NCI-H2029 (cell line): ENCODE measurements around the gene CSAG1.
A peak's percentile ranks its signal among the peaks of the same experiment; 100 is the strongest.
"Not testable (repeated sequence)": the region's sequence is repeated elsewhere in the genome, so short reads cannot be mapped to it uniquely, and the experiment has no call there.

Source experiments
- DNase-seq: peaks from one replicate; lab custom pipeline; 2025; lab: John Stamatoyannopoulos, UW

CSAG1 gene, protein sequence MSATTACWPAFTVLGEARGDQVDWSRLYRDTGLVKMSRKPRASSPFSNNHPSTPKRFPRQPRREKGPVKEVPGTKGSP

DNA sequence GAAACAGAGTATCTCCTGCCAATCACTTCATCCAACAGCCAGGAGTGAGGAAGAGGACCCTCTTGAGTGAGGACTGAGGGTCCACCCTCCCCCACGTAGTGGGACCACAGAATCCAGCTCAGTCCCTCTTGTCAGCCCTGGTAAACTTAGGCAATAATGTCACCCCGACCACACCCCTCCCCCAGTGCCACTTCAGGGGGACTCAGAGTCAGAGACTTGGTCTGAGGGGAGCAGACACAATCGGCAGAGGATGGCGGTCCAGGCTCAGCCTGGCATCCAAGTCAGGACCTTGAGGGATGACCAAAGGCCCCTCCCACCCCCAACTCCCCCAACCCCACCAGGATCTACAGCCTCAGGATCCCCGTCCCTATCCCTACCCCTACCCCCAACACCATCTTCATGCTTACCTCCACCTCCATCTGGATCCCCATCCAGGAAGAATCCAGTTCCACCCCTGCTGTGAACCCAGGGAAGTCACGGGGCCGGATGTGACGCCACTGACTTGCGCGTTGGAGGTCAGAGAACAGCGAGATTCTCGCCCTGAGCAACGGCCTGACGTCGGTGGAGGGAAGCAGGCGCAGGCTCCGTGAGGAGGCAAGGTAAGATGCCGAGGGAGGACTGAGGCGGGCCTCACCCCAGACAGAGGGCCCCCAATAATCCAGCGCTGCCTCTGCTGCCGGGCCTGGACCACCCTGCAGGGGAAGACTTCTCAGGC lies at the start of gene CSAG1, which contains the start of gene MAGEA12:
Gene CSAG1, minus strand, starts transcription at position 461 of the 715 bp plus-strand sequence. CDS start 1,261 bp downstream, outside the sequence.
Gene MAGEA12, plus strand, starts transcription at position 497 of the 715 bp plus-strand sequence. CDS start 2,405 bp downstream, outside the sequence.
- peak; percentile 73 for DNase-seq

DNA sequence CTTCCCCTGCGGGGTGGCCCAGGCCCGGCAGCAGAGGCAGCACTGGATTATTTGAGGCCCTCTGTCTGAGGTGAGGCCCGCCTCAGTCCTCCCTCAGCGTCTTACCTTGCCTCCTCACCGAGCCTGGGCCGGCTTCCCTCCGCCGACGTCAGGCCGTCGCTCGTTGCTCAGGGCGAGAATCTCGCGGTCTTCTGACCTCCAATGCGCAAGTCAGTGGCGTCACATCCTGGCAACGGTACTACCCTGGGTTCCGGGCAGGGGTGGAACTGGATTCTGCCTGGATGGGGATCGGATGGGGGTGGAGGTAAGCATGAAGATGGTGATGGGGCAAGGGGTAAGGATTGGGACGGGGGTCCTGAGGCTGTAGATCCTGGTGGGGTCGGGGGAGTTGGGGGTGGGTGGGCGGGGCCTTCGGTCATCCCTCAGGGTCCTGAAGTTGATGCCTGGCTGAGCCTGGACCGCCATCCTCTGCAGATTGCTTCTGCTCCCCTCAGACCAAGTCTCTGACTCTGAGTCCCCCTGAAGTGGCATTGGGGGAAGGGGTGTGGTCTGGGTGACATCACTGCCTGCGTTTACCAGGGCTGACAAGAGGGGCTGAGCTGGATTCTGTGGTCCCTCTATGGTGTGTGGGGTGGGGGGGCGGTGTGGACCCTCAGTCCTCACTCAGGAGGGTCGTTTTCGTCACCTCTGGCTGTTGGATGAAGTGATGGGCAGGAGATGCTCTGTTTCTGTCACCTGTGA lies 36.2 kb upstream of the CSAG1 start, which contains the start of gene MAGEA6:
Gene MAGEA6, minus strand, starts transcription at position 141 of the 741 bp plus-strand sequence. CDS start 2,039 bp downstream, outside the sequence.
- DNase-seq, result not testable (repeated sequence)

DNA sequence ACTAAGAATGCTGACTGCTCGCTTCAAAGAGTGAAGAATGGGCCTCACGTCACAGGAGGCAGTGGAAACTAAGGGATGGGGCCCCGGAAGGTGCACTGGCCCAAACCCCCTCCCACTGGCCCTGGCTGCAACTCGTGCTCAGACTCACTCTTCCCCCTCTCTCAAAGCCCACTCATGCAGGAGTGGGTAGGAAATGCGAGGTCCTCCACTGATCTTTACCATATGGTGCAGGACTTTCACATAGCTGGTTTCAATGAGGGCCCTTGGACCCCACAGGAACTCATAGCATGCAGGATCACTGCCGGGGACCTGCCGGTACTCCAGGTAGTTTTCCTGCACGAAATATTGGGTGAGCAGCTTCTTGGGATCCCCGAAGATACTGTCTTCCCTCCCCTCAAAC lies 33.0 kb upstream of the CSAG1 start:
- not testable (repeated sequence) for DNase-seq

DNA sequence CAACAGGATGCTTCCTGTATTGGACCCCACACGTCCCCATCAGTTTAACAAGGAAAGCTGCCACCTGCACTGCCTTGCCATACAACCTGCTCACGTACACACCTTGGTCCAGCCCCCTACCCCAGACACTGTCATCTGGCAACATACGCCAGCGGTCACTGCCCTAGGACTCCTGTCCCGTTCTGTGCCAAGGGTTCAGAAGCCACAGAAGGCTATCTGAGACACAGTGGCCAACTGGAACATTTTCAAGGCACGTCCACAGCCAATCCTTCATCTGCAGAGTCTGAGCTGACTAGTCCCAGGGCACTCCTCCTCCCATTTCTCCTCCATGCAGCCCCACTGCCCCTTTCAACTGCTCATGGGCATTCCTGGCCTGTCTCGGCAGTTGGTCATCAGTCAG lies 28.1 kb upstream of the CSAG1 start:
- not testable (repeated sequence) for DNase-seq

DNA sequence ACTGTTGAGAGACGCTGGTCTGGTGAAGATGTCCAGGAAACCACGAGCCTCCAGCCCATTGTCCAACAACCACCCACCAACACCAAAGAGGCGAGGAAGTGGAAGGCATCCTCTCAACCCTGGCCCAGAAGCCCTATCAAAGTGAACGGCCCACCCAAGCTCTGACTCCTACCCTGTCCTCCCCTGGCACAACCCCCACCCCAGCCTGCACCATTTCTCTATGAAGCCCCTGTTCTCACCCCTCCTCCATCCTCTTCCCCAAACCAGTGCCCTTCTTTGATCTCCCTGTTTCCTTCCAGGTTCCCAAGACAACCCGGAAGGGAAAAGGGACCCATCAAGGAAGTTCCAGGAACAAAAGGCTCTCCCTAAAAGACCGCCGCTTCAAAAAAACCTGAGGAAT lies 26.0 kb upstream of the CSAG1 start:
- DNase-seq, result not testable (repeated sequence)

DNA sequence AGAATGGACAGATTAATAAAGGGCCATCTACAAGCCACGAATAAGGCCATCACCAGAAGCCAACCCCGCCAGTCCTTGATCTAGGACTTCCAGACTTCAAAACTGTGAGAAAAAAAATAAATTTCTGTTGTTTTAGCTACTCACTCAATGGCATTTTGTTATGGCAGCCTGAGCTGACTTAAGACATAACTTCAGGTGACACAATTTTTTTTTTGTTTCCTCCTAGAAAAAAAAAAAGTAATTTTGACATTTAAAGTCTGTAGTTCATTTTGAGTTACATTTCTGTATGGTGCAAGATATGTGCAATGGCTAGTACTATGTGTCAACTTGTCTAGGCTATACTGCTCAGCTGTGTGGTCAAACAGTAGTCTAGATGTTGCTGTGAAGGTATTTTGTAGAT lies 25.4 kb upstream of the CSAG1 start, which contains the start of gene CSAG3:
Gene CSAG3, plus strand, starts transcription at position 301 of the 400 bp plus-strand sequence.
- not testable (repeated sequence) for DNase-seq

DNA sequence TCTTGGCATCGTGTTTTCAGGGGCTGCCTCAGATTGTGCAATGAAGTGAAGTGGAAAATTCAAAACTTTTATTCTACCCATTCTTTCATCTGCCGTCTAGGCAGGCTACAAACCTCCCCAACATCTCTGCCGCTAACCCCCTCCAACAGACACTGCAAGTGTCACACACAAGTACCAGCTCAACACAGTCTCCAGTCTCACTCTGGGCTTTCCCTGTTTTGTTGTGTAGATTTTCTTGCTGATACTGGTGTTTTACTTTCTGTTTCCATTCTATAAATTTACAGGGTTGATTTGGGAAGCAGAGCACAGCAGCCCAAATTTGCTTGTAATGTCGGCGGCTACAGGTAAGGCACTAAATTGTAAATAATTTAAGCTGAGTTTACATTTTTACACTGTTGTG lies 21.4 kb upstream of the CSAG1 start:
- DNase-seq, result not testable (repeated sequence)

DNA sequence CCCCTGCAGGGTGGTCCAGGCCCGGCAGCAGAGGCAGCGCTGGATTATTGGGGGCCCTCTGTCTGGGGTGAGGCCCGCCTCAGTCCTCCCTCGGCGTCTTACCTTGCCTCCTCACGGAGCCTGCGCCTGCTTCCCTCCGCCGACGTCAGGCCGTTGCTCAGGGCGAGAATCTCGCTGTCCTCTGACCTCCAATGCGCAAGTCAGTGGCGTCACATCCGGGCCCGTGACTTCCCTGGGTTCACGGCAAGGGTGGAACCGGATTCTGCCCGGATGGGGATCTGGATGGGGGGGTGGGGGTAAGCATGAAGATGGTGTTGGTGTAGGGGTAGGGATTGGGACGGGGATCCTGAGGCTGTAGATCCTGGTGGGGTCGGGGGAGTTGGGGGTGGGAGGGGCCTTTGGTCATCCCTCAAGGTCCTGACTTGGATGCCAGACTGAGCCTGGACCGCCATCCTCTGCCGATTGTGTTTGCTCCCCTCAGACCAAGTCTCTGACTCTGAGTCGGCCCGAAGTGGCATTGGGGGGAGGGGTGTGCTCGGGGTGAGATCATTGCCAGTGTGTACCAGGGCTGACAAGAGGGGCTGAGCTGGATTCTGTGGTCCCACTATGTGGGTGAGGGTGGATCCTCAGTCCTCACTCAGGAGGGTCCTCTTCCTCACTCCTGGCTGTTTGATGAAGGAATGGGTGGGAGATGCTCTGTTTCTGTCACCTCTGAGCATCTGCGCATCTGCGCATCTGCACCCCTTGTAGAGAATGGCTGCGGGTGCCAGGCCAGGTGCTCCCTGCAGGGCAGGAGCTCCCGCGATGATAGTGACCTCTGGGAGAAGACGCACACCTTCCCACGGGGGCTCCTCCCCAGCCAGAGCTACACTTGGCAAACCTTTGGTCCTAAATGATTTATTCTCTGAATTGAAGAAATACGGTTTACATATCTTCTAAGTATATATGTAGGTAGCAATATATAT lies 20.4 kb upstream of the CSAG1 start, which contains the start of gene MAGEA2:
Gene MAGEA2, minus strand, starts transcription at position 157 of the 965 bp plus-strand sequence. CDS start 2,479 bp downstream, outside the sequence.
- not testable (repeated sequence) for DNase-seq

DNA sequence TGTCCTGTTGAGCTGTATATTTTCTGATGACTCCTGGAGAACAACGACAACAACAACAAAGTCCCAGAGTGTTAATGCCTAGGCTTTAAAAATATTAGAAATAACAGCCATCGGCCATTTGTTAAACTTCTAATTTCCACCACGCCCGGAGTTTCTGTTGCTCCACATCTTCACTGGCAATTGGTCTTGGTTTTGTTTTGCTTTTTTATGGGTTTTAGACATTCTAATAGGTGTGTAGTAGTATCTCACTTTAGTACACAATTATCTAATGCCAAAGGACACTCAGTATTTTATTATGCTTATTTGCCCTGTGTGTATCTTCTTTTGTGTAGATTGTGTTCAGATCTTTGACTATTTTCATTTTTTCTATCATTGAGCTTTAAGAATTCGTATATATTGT lies 5.0 kb upstream of the CSAG1 start:
- DNase-seq, result no peak

DNA sequence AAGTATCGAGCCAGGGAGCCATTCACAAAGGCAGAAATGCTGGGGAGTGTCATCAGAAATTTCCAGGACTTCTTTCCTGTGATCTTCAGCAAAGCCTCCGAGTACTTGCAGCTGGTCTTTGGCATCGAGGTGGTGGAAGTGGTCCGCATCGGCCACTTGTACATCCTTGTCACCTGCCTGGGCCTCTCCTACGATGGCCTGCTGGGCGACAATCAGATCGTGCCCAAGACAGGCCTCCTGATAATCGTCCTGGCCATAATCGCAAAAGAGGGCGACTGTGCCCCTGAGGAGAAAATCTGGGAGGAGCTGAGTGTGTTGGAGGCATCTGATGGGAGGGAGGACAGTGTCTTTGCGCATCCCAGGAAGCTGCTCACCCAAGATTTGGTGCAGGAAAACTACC lies 3.0 kb upstream of the CSAG1 start:
- DNase-seq, result not testable (repeated sequence)

DNA sequence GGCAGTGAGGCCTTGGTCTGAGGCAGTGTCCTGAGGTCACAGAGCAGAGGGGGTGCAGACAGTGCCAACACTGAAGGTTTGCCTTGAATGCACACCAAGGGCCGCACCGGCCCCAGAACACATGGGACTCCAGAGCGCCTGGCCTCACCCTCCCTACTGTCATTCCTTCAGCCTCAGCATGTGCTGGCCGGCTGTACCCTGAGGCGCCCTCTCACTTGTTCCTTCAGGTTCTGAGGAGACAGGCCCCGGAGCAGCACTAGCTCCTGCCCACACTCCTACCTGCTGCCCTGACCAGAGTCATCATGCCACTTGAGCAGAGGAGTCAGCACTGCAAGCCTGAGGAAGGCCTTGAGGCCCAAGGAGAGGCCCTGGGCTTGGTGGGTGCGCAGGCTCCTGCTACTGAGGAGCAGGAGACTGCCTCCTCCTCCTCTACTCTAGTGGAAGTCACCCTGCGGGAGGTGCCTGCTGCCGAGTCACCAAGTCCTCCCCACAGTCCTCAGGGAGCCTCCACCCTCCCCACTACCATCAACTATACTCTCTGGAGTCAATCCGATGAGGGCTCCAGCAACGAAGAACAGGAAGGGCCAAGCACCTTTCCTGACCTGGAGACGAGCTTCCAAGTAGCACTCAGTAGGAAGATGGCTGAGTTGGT lies 2.5 kb upstream of the CSAG1 start:
- no peak for DNase-seq

DNA sequence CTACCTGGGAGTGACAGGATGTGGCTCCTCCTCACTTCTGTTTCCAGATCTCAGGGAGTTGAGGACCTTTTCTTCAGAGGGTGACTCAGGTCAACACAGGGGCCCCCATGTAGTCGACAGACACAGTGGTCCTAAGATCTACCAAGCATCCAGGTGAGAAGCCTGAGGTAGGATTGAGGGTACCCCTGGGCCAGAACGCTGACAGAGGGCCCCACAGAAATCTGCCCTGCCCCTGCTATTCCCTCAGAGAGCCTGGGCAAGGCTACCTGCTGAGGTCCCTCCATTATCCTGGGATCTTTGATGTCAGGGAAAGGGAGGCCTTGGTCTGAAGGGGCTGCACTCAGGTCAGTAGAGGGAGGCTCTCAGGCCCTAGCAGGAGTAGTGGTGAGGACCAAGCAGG lies 1.6 kb upstream of the CSAG1 start:
- no peak for DNase-seq

DNA sequence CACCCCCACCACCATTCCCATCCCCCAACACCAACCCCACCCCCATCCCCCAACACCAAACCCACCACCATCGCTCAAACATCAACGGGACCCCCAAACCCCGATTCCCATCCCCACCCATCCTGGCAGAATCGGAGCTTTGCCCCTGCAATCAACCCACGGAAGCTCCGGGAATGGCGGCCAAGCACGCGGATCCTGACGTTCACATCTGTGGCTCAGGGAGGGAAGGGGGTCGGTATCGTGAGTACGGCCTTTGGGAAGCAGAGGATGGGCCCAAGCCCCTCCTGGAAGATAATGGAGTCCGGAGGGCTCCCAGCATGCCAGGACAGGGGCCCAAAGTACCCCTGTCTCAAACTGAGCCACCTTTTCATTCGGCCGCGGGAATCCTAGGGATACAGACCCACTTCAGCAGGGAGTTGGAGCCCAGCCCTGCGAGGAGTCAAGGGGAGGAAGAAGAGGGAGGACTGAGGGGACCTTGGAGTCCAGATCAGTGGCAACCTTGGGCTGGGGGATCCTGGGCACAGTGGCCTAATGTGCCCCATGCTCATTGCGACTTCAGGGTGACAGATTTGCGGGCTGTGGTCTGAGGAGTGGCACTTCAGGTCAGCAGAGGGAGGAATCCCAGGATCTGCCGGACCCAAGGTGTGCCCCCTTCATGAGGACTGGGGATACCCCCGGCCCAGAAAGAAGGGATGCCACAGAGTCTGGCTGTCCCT lies 780 bp upstream of the CSAG1 start:
- DNase-seq, result not testable (repeated sequence)

DNA sequence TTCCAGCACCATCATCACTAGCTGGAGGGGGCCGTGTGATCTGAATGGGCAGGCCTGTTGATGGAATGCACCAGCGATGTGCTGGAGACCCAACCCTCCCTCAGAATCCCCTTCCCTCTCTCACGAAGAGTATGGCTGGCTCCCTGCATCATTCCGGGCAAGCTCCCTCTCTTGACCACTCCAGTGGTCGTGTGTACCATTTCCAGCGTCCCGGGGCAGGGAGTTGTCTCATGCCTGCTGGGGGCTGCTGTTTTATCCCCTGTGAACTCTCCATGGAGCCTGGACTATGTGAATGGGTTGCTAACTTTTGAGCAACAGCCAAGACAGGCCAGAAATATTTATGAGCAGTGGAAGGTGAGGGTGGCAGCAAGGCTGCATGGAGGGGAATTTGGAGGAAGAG lies 8.1 kb downstream of the CSAG1 start:
- DNase-seq, result no peak

DNA sequence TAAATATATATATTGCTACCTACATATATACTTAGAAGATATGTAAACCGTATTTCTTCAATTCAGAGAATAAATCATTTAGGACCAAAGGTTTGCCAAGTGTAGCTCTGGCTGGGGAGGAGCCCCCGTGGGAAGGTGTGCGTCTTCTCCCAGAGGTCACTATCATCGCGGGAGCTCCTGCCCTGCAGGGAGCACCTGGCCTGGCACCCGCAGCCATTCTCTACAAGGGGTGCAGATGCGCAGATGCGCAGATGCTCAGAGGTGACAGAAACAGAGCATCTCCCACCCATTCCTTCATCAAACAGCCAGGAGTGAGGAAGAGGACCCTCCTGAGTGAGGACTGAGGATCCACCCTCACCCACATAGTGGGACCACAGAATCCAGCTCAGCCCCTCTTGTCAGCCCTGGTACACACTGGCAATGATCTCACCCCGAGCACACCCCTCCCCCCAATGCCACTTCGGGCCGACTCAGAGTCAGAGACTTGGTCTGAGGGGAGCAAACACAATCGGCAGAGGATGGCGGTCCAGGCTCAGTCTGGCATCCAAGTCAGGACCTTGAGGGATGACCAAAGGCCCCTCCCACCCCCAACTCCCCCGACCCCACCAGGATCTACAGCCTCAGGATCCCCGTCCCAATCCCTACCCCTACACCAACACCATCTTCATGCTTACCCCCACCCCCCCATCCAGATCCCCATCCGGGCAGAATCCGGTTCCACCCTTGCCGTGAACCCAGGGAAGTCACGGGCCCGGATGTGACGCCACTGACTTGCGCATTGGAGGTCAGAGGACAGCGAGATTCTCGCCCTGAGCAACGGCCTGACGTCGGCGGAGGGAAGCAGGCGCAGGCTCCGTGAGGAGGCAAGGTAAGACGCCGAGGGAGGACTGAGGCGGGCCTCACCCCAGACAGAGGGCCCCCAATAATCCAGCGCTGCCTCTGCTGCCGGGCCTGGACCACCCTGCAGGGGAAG lies 19.4 kb downstream of the CSAG1 start, which contains the start of gene MAGEA2B:
Gene MAGEA2B, plus strand, starts transcription at position 814 of the 973 bp plus-strand sequence. CDS start 2,479 bp downstream, outside the sequence.
- DNase-seq, result not testable (repeated sequence)

DNA sequence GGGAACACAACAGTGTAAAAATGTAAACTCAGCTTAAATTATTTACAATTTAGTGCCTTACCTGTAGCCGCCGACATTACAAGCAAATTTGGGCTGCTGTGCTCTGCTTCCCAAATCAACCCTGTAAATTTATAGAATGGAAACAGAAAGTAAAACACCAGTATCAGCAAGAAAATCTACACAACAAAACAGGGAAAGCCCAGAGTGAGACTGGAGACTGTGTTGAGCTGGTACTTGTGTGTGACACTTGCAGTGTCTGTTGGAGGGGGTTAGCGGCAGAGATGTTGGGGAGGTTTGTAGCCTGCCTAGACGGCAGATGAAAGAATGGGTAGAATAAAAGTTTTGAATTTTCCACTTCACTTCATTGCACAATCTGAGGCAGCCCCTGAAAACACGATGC lies 20.3 kb downstream of the CSAG1 start:
- DNase-seq, result not testable (repeated sequence)

DNA sequence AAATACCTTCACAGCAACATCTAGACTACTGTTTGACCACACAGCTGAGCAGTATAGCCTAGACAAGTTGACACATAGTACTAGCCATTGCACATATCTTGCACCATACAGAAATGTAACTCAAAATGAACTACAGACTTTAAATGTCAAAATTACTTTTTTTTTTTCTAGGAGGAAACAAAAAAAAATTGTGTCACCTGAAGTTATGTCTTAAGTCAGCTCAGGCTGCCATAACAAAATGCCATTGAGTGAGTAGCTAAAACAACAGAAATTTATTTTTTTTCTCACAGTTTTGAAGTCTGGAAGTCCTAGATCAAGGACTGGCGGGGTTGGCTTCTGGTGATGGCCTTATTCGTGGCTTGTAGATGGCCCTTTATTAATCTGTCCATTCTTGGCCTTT lies 24.3 kb downstream of the CSAG1 start, which contains the start of gene CSAG2:
Gene CSAG2, minus strand, starts transcription at position 101 of the 400 bp plus-strand sequence. CDS start 161 bp downstream, outside the sequence.
- not testable (repeated sequence) for DNase-seq

DNA sequence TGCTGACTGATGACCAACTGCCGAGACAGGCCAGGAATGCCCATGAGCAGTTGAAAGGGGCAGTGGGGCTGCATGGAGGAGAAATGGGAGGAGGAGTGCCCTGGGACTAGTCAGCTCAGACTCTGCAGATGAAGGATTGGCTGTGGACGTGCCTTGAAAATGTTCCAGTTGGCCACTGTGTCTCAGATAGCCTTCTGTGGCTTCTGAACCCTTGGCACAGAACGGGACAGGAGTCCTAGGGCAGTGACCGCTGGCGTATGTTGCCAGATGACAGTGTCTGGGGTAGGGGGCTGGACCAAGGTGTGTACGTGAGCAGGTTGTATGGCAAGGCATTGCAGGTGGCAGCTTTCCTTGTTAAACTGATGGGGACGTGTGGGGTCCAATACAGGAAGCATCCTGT lies 27.0 kb downstream of the CSAG1 start:
- DNase-seq, result not testable (repeated sequence)

DNA sequence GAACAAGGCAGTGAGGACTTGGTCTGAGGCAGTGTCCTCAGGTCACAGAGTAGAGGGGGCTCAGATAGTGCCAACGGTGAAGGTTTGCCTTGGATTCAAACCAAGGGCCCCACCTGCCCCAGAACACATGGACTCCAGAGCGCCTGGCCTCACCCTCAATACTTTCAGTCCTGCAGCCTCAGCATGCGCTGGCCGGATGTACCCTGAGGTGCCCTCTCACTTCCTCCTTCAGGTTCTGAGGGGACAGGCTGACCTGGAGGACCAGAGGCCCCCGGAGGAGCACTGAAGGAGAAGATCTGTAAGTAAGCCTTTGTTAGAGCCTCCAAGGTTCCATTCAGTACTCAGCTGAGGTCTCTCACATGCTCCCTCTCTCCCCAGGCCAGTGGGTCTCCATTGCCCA lies 33.1 kb downstream of the CSAG1 start:
- DNase-seq, result not testable (repeated sequence)
